Esophagus muscularis mucosa (tissue), 3 donors: ENCODE measurements around the gene DOC2A.

Experiments
- POLR2AphosphoS5 ChIP-seq, 2 donors: sonication (generic); formaldehyde crosslinking; IDR thresholded peaks; one replicate each; pipeline ENCODE4 v1.6.1; 2017; ENCODE audit warnings: antibody characterized with exemption in 2 of 2
- TF ChIP-seq, protein P1 (sequence below), 3 experiments: fragments of 200-600 bp in 2 of 3; fragments of 450-650 bp in 1 of 3; sonication (generic) in 2 of 3; IDR thresholded peaks; one replicate each; pipeline ENCODE4 v1.5.1; 2017 to 2019; ENCODE audit warnings: antibody characterized with exemption in 3 of 3, mild to moderate bottlenecking in 2 of 3, moderate library complexity in 1 of 3

DNA sequence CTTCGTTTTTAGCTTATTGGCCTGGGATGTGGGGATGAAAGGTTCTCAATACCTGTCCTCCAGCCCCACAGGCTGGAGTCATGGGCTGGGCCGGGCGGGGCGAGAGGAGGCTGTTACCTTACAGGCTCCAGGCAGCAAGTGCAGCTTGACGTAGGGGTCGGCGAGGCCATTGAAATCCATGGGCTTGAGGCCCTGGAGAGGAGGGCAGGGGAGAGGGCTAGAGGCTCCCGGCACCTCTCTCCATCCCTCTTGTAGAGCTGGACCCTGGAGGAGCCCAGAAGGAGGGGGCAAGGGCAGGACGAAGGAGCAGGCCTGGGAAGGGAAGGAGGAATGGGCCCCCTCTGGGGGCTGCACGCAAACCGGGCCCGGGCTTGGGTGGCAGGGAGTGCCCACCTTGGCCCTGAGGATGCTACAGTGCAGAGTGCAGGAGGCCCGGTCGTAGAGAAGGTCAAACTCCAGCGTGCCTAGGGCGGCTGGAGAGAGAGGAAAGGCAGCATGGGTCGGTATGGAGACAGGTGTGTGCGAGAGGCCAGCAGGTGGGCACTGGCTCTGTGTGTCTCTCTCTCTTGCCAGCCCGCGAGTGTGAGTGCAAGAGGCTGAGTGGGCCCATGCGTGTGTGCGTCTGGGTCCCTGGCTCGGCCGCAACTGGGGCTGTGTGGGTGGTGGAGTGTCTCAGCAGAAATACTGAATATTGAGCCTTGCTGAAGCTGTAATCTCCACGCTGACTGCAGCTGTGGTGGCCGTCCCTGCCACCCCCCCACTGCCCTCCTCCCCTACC is 1.6 kb downstream of the DOC2A start:
- TF ChIP-seq, protein P1, sequence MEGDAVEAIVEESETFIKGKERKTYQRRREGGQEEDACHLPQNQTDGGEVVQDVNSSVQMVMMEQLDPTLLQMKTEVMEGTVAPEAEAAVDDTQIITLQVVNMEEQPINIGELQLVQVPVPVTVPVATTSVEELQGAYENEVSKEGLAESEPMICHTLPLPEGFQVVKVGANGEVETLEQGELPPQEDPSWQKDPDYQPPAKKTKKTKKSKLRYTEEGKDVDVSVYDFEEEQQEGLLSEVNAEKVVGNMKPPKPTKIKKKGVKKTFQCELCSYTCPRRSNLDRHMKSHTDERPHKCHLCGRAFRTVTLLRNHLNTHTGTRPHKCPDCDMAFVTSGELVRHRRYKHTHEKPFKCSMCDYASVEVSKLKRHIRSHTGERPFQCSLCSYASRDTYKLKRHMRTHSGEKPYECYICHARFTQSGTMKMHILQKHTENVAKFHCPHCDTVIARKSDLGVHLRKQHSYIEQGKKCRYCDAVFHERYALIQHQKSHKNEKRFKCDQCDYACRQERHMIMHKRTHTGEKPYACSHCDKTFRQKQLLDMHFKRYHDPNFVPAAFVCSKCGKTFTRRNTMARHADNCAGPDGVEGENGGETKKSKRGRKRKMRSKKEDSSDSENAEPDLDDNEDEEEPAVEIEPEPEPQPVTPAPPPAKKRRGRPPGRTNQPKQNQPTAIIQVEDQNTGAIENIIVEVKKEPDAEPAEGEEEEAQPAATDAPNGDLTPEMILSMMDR (IDR thresholded peaks at IDR 0.05): no peak
- no peak for TF ChIP-seq POLR2AphosphoS5 (IDR thresholded peaks at IDR 0.05)
